Trophoblast cell (in vitro differentiated cells and primary cell): ENCODE results near the gene SYNGR3.

Source experiments
- DNase-seq, 2 donors: peaks; one replicate each; pipeline ENCODE4 v3.0.0-alpha.2; 2016
- H2AFZ ChIP-seq: 2 replicates; pipeline ENCODE4 v1.6.1; 2013; ENCODE audit warnings: low read length, moderate library complexity, mild to moderate bottlenecking; ENCODE audit not compliant: insufficient read depth, poor library complexity
- H2AK5ac ChIP-seq: 2 replicates; pipeline ENCODE4 v1.6.1; 2013; ENCODE audit warnings: mild to moderate bottlenecking, low read length
- H2BK120ac ChIP-seq: 2 replicates; pipeline ENCODE4 v1.6.1; 2013; ENCODE audit warnings: low read length, mild to moderate bottlenecking, moderate library complexity; ENCODE audit not compliant: insufficient read depth, poor library complexity
- H2BK12ac ChIP-seq: 2 replicates; pipeline ENCODE4 v1.6.1; 2013; ENCODE audit warnings: mild to moderate bottlenecking, low read length, moderate library complexity
- H2BK5ac ChIP-seq: 2 replicates; pipeline ENCODE4 v1.6.1; 2013; ENCODE audit warnings: low read length, low read depth, moderate library complexity, mild to moderate bottlenecking; ENCODE audit not compliant: poor library complexity
- H3K14ac ChIP-seq: 2 replicates; pipeline ENCODE4 v1.6.1; 2013; ENCODE audit warnings: mild to moderate bottlenecking, low read length
- H3K18ac ChIP-seq: 2 replicates; pipeline ENCODE4 v1.6.1; 2013; ENCODE audit warnings: mild to moderate bottlenecking, low read length
- H3K23ac ChIP-seq: 2 replicates; pipeline ENCODE4 v1.6.1; 2013; ENCODE audit warnings: low read length
- H3K27ac ChIP-seq: 2 replicates; pipeline ENCODE4 v1.5.1; 2013; ENCODE audit warnings: low read depth, mild to moderate bottlenecking, inconsistent platforms, low read length, moderate library complexity
- H3K27me3 ChIP-seq: 2 replicates; pipeline ENCODE4 v1.6.1; 2013; ENCODE audit warnings: inconsistent platforms, mild to moderate bottlenecking, low read length, moderate library complexity; ENCODE audit not compliant: insufficient read depth
- H3K36me3 ChIP-seq, 2 experiments: 1 replicate in 1 of 2; 2 replicates in 1 of 2; pipeline ENCODE4 v1.6.1; 2013; ENCODE audit warnings: low read length in 2 of 2, mild to moderate bottlenecking in 2 of 2, moderate library complexity in 1 of 2; ENCODE audit not compliant: insufficient read depth in 2 of 2, control insufficient read depth in 1 of 2
- H3K4ac ChIP-seq: 2 replicates; pipeline ENCODE4 v1.6.1; 2013; ENCODE audit warnings: low read depth, mild to moderate bottlenecking, low read length, moderate library complexity
- H3K4me1 ChIP-seq, 2 experiments: 1 replicate in 1 of 2; 2 replicates in 1 of 2; pipeline ENCODE4 v1.6.1; 2013; ENCODE audit warnings: low read length in 2 of 2, mild to moderate bottlenecking in 2 of 2, moderate library complexity in 1 of 2; ENCODE audit not compliant: insufficient read depth in 2 of 2, control insufficient read depth in 1 of 2
- H3K4me2 ChIP-seq: 2 replicates; pipeline ENCODE4 v1.6.1; 2013; ENCODE audit warnings: inconsistent platforms, mild to moderate bottlenecking, low read length, moderate library complexity
- H3K4me3 ChIP-seq: 2 replicates; pipeline ENCODE4 v1.5.1; 2013; ENCODE audit warnings: mild to moderate bottlenecking, low read depth, low read length, inconsistent platforms
- H3K79me1 ChIP-seq: one replicate; pipeline ENCODE4 v1.6.1; 2013; ENCODE audit warnings: low read length
- H3K79me2 ChIP-seq: 2 replicates; pipeline ENCODE4 v1.6.1; 2013; ENCODE audit warnings: low read length, mild to moderate bottlenecking; ENCODE audit not compliant: control insufficient read depth, insufficient read depth, poor library complexity
- H3K9ac ChIP-seq: 2 replicates; pipeline ENCODE4 v1.6.1; 2013; ENCODE audit warnings: mild to moderate bottlenecking, low read length
- H3K9me3 ChIP-seq: 2 replicates; pipeline ENCODE4 v1.6.1; 2013; ENCODE audit warnings: low read depth, mild to moderate bottlenecking, control low read depth, inconsistent platforms, low read length; ENCODE audit not compliant: insufficient read depth
- H4K12ac ChIP-seq: 2 replicates; pipeline ENCODE4 v1.6.1; 2013; ENCODE audit warnings: low read depth, mild to moderate bottlenecking, low read length, moderate library complexity
- H4K8ac ChIP-seq: 2 replicates; pipeline ENCODE4 v1.6.1; 2013; ENCODE audit warnings: low read depth, mild to moderate bottlenecking, low read length, moderate library complexity
- H4K91ac ChIP-seq: one replicate; pipeline ENCODE4 v1.6.1; 2013; ENCODE audit warnings: low read depth, mild to moderate bottlenecking, low read length, moderate library complexity
- WGBS: extraction: QIAGEN DNeasy Blood & Tissue Kit; methylation state at CpG from one replicate; pipeline ENCODE4 v1.1.7; 2013; ENCODE audit warnings: missing lambda C conversion rate; ENCODE audit not compliant: insufficient read length, insufficient coverage; ENCODE audit errors: extremely low coverage; 5-methylcytosine and 5-hydroxymethylcytosine counted together

Gene SYNGR3

GRCh38 chr16:2013527-2013926 lies 23.8 kb downstream of the SYNGR3 start:
- H2BK120ac ChIP-seq, result no peak overlapping the region
- H3K4ac ChIP-seq, result no peak overlapping the region
- H4K12ac ChIP-seq, result no peak overlapping the region
- no peak overlapping the region for H3K4me3 ChIP-seq
- H3K36me3 ChIP-seq, result no peaks in the 10 kb centered on the region
- H4K91ac ChIP-seq, result no peak overlapping the region
- H3K79me1 ChIP-seq, result peaks cover 7% of the 10 kb centered on the region
- no peak overlapping the region for H3K14ac ChIP-seq
- H3K79me2 ChIP-seq, result peaks cover 7% of the 10 kb centered on the region
- no peak overlapping the region for H3K9ac ChIP-seq
- H4K8ac ChIP-seq, result no peak overlapping the region
- H3K4me1 ChIP-seq, result peaks cover 8 to 10% of the 10 kb centered on the region in 2 experiments
- no peak overlapping the region for H3K18ac ChIP-seq
- H3K27me3 ChIP-seq, result peaks cover 2% of the 10 kb centered on the region
- no peak overlapping the region for H3K4me2 ChIP-seq
- no CpG with 5 or more reads among the region's 15 CpGs for WGBS
- no peak overlapping the region for H2AK5ac ChIP-seq
- H2AFZ ChIP-seq, result no peak overlapping the region
- no peak overlapping the region for H2BK5ac ChIP-seq
- no peaks in the 10 kb centered on the region for H3K9me3 ChIP-seq
- H2BK12ac ChIP-seq, result no peak overlapping the region
- no peak overlapping the region for H3K23ac ChIP-seq
- DNase-seq, result no peak
- H3K27ac ChIP-seq, result no peak overlapping the region

- no peak overlapping the region for H3K4ac ChIP-seq
- H2BK5ac ChIP-seq, result no peak overlapping the region
- H3K9me3 ChIP-seq, result peaks cover 1% of the 10 kb centered on the region
- no peaks in the 10 kb centered on the region for H3K36me3 ChIP-seq
- H3K9ac ChIP-seq, result no peak overlapping the region
- H4K91ac ChIP-seq, result no peak overlapping the region
- H2BK120ac ChIP-seq, result no peak overlapping the region
- no peak overlapping the region for H3K27ac ChIP-seq
- no peak overlapping the region for H2BK12ac ChIP-seq
- no peak overlapping the region for H3K23ac ChIP-seq
- no peak overlapping the region for H4K8ac ChIP-seq
- no peak overlapping the region for H2AFZ ChIP-seq
- DNase-seq, result no peak
- no CpG with 5 or more reads among the region's 24 CpGs for WGBS
- no peaks in the 10 kb centered on the region for H3K79me2 ChIP-seq
- H2AK5ac ChIP-seq, result no peak overlapping the region
- H3K14ac ChIP-seq, result no peak overlapping the region
- H3K27me3 ChIP-seq, result peaks cover 17% of the 10 kb centered on the region
- peaks cover 10 to 12% of the 10 kb centered on the region in 2 experiments for H3K4me1 ChIP-seq
- no peak overlapping the region for H3K18ac ChIP-seq
- no peak overlapping the region for H4K12ac ChIP-seq
- no peaks in the 10 kb centered on the region for H3K79me1 ChIP-seq
- H3K4me3 ChIP-seq, result no peak overlapping the region
- no peak overlapping the region for H3K4me2 ChIP-seq
These were observed 25.6 kb downstream of the SYNGR3 start for GRCh38 chr16:2015117-2015946.

GRCh38 chr16:2015947-2016208 lies 26.1 kb downstream of the SYNGR3 start:
- H2BK12ac ChIP-seq, result no peak overlapping the region
- no peak overlapping the region for H3K18ac ChIP-seq
- no peak overlapping the region for H3K4ac ChIP-seq
- H2BK120ac ChIP-seq, result no peak overlapping the region
- H4K12ac ChIP-seq, result no peak overlapping the region
- H3K79me2 ChIP-seq, result no peaks in the 10 kb centered on the region
- H3K36me3 ChIP-seq, result no peaks in the 10 kb centered on the region
- H3K9ac ChIP-seq, result no peak overlapping the region
- no peak overlapping the region for H2AFZ ChIP-seq
- H3K4me1 ChIP-seq, result peaks cover 6 to 12% of the 10 kb centered on the region in 2 experiments
- H3K27me3 ChIP-seq, result peaks cover 22% of the 10 kb centered on the region
- no CpG with 5 or more reads among the region's 7 CpGs for WGBS
- no peaks in the 10 kb centered on the region for H3K79me1 ChIP-seq
- H3K9me3 ChIP-seq, result peaks cover 2% of the 10 kb centered on the region
- no peak overlapping the region for H3K27ac ChIP-seq
- H4K91ac ChIP-seq, result no peak overlapping the region
- no peak for DNase-seq
- no peak overlapping the region for H3K23ac ChIP-seq
- no peak overlapping the region for H3K4me3 ChIP-seq
- H3K14ac ChIP-seq, result no peak overlapping the region
- H2BK5ac ChIP-seq, result no peak overlapping the region
- no peak overlapping the region for H4K8ac ChIP-seq
- no peak overlapping the region for H3K4me2 ChIP-seq
- H2AK5ac ChIP-seq, result no peak overlapping the region

GRCh38 chr16:2016407-2016922 lies 26.7 kb downstream of the SYNGR3 start:
- Histone ChIP-seq H2BK120ac (no peak overlapping the region), H3K4ac (no peak overlapping the region), H3K18ac (no peak overlapping the region), H3K27ac (no peak overlapping the region), H3K9me3 (peaks cover 2% of the 10 kb centered on the region), H3K23ac (no peak overlapping the region), H3K4me3 (no peak overlapping the region), H4K91ac (no peak overlapping the region), H3K36me3 (no peaks in the 10 kb centered on the region), H2AFZ (no peak overlapping the region), H4K12ac (no peak overlapping the region), H3K4me1 (peaks cover 6 to 12% of the 10 kb centered on the region in 2 experiments), H3K9ac (no peak overlapping the region), H2AK5ac (no peak overlapping the region), H2BK12ac (no peak overlapping the region), H3K14ac (no peak overlapping the region), H2BK5ac (no peak overlapping the region), H3K79me1 (no peaks in the 10 kb centered on the region), H3K4me2 (no peak overlapping the region), H3K27me3 (peaks cover 22% of the 10 kb centered on the region), H4K8ac (no peak overlapping the region), H3K79me2 (no peaks in the 10 kb centered on the region)
- DNase-seq, result no peak
- no CpG with 5 or more reads among the region's 13 CpGs for WGBS
